WTC11 (cell line): Measurements from ENCODE around the gene ATL3. TPM values are rescaled to one million over a fixed set of nuclear protein-coding genes. Genes with fewer than 3 reads are reported as not detected.
A peak's percentile ranks its signal among the peaks of the same experiment; 100 is the strongest.

Experiments
- ATAC-seq: fragments of 200-7000 bp; cut with Tn5 transposase; 2 replicates; pipeline ENCODE4 v1.10.0; 2021; ENCODE audit warnings: mild to moderate bottlenecking, moderate library complexity
- CTCF ChIA-PET: fragments of 300-600 bp; sonication (Branson Sonifier 250); formaldehyde crosslinking; loops from one replicate; lab custom pipeline; 2021; ENCODE audit warnings: antibody characterized with exemption; lab: Charles Lee
- POLR2A ChIA-PET: fragments of 350-600 bp; sonication (Branson Sonifier 250); formaldehyde crosslinking; loops from one replicate; lab custom pipeline; 2021; ENCODE audit warnings: antibody characterized with exemption; lab: Charles Lee
- DNase-seq: peaks from one replicate; pipeline ENCODE4 v3.0.0; 2021; ENCODE audit warnings: low spot score
- H3K27ac Mint-ChIP-seq: 2 replicates; pipeline ENCODE4 v1.8.0; 2021; ENCODE audit warnings: mixed read lengths
- H3K27me3 Mint-ChIP-seq: 2 replicates; pipeline ENCODE4 v1.8.0; 2021; ENCODE audit warnings: low read depth, mild to moderate bottlenecking, moderate library complexity, mixed read lengths
- H3K36me3 Mint-ChIP-seq: 2 replicates; pipeline ENCODE4 v1.8.0; 2021; ENCODE audit warnings: mixed read lengths
- H3K4me1 Mint-ChIP-seq: 2 replicates; pipeline ENCODE4 v1.8.0; 2022; ENCODE audit warnings: mixed read lengths
- H3K4me3 Mint-ChIP-seq: 2 replicates; pipeline ENCODE4 v1.8.0; 2021; ENCODE audit warnings: mild to moderate bottlenecking, moderate library complexity, mixed read lengths
- H3K9me3 Mint-ChIP-seq: 2 replicates; pipeline ENCODE4 v1.8.0; 2021; ENCODE audit warnings: mixed read lengths
- ARID4B ChIP-seq: sonication (generic); formaldehyde crosslinking; IDR thresholded peaks from 2 replicates; pipeline ENCODE4 v1.8.0; 2023; ENCODE audit warnings: missing genetic modification reagents, mild to moderate bottlenecking, borderline replicate concordance
- ATF2 ChIP-seq: sonication (generic); formaldehyde crosslinking; IDR thresholded peaks from 2 replicates; pipeline ENCODE4 v1.8.1; 2022; ENCODE audit warnings: low read depth, missing genetic modification reagents, borderline replicate concordance
- ATF3 ChIP-seq: sonication (generic); formaldehyde crosslinking; conservative IDR thresholded peaks from 2 replicates; pipeline ENCODE4 v1.8.1; 2022; ENCODE audit warnings: mild to moderate bottlenecking, missing genetic modification reagents
- ETV6 ChIP-seq: sonication (generic); formaldehyde crosslinking; IDR thresholded peaks from 2 replicates; pipeline ENCODE4 v1.8.1; 2022; ENCODE audit warnings: mild to moderate bottlenecking, missing genetic modification reagents
- GABPB1 ChIP-seq: sonication (generic); formaldehyde crosslinking; IDR thresholded peaks from 2 replicates; pipeline ENCODE4 v1.8.1; 2023; ENCODE audit warnings: mild to moderate bottlenecking, missing genetic modification reagents
- JUN ChIP-seq: sonication (generic); formaldehyde crosslinking; IDR thresholded peaks from 2 replicates; pipeline ENCODE4 v1.8.0; 2023; ENCODE audit warnings: mild to moderate bottlenecking, missing genetic modification reagents
- MLX ChIP-seq: sonication (generic); formaldehyde crosslinking; IDR thresholded peaks from 2 replicates; pipeline ENCODE4 v1.8.1; 2023; ENCODE audit warnings: mild to moderate bottlenecking, missing genetic modification reagents, moderate library complexity
- SP1 ChIP-seq: sonication (generic); formaldehyde crosslinking; conservative IDR thresholded peaks from 2 replicates; pipeline ENCODE4 v1.8.1; 2022; ENCODE audit warnings: missing genetic modification reagents
- TCF7 ChIP-seq: sonication (generic); formaldehyde crosslinking; IDR thresholded peaks from 2 replicates; pipeline ENCODE4 v1.8.0; 2022; ENCODE audit warnings: mild to moderate bottlenecking, low read depth, missing genetic modification reagents, moderate library complexity
- TEAD1 ChIP-seq: sonication (generic); formaldehyde crosslinking; IDR thresholded peaks from 2 replicates; pipeline ENCODE4 v1.8.0; 2022; ENCODE audit warnings: mild to moderate bottlenecking, missing genetic modification reagents
- TP53 ChIP-seq: sonication (generic); formaldehyde crosslinking; IDR thresholded peaks from 2 replicates; pipeline ENCODE4 v1.8.1; 2023; ENCODE audit warnings: mild to moderate bottlenecking, missing genetic modification reagents
- ZBTB21 ChIP-seq: sonication (generic); formaldehyde crosslinking; IDR thresholded peaks from 2 replicates; pipeline ENCODE4 v1.8.1; 2023; ENCODE audit warnings: mild to moderate bottlenecking, missing genetic modification reagents, borderline replicate concordance
- ZNF121 ChIP-seq: sonication (generic); formaldehyde crosslinking; IDR thresholded peaks from 2 replicates; pipeline ENCODE4 v1.8.0; 2023; ENCODE audit warnings: missing genetic modification reagents
- ZNF138 ChIP-seq: sonication (generic); formaldehyde crosslinking; conservative IDR thresholded peaks from 2 replicates; pipeline ENCODE4 v1.8.1; 2022; ENCODE audit warnings: mild to moderate bottlenecking, moderate library complexity, missing genetic modification reagents
- ZNF317 ChIP-seq: sonication (generic); formaldehyde crosslinking; IDR thresholded peaks from 2 replicates; pipeline ENCODE4 v1.8.1; 2023; ENCODE audit warnings: low read depth, mild to moderate bottlenecking, moderate library complexity, missing genetic modification reagents, borderline replicate concordance
- ZNF671 ChIP-seq: fragments of 250-450 bp; sonication (Bioruptor Pico); IDR thresholded peaks from 2 replicates; pipeline ENCODE4 v1.8.0; 2021; ENCODE audit warnings: mild to moderate bottlenecking
- total RNA-seq: library from RNA; stranded (reverse); gene quantifications from 3 replicates; pipeline ENCODE4 v1.2.3, GENCODE V29; 2021
- TF ChIP-seq, protein P1 (sequence below): sonication (generic); formaldehyde crosslinking; IDR thresholded peaks from 2 replicates; pipeline ENCODE4 v1.8.1; 2022; ENCODE audit warnings: mild to moderate bottlenecking, moderate library complexity, missing genetic modification reagents
- TF ChIP-seq, protein P2 (sequence below): sonication (generic); formaldehyde crosslinking; IDR thresholded peaks from 2 replicates; pipeline ENCODE4 v1.8.0; 2022; ENCODE audit warnings: mild to moderate bottlenecking, missing genetic modification reagents

The ATL3 gene
- total RNA-seq, 1 experiment from 2014 or later, result 32.1 TPM

- ChIA-PET CTCF (no interaction called here), POLR2A (no interaction called here)
- no peak overlapping the region for H3K4me3 Mint-ChIP-seq
- ATAC-seq (no peak), DNase-seq (no peak)
- H3K36me3 Mint-ChIP-seq, result peaks cover 57% of the 10 kb centered on the region
- no peaks in the 10 kb centered on the region for H3K27me3 Mint-ChIP-seq
- peak overlapping the region; percentile 8; the same call in 1 of the 2 replicates for H3K27ac Mint-ChIP-seq
- peaks cover 16% of the 10 kb centered on the region for H3K4me1 Mint-ChIP-seq
- no peak for TF ChIP-seq ZNF671 (CRISPR knock-in tag)
- no peak for TF ChIP-seq MLX (CRISPR knock-in tag)
- H3K9me3 Mint-ChIP-seq, result peaks cover 9% of the 10 kb centered on the region; the same call in 1 of the 2 replicates
These were observed 72.6 kb downstream of the ATL3 start for GRCh38 chr11:63598556-63598955.

DNA sequence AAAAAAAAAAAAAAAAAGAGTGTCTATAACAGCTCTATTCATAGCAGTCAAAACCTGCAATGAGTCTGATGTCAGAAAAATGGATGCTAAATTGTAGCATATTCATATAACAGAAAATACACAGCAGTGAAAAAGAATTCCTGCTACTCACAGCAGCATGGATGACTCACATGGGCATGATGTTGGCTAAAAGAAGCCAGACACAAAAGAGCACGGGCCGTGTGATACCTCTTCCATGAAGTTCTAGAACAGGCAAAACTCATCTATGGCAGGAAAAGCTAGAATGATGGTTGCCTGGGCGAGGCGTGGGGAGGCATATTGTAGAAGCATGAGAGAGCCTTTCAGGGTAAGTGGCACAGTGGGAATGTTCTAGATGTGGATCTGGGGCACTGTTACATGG lies 75.9 kb downstream of the ATL3 start:
- Mint-ChIP-seq H3K27me3 (no peaks in the 10 kb centered on the region), H3K27ac (no peak overlapping the region), H3K4me1 (peaks cover 18% of the 10 kb centered on the region), H3K9me3 (peaks cover 9% of the 10 kb centered on the region; the same call in 1 of the 2 replicates), H3K4me3 (no peak overlapping the region), H3K36me3 (peaks cover 79% of the 10 kb centered on the region)
- CTCF ChIA-PET, result interaction anchor here (0.7 kb wide), 1 partner anchor 28 kb away, joined by 3 read pairs; no protein-coding TSS in a partner anchor
- POLR2A ChIA-PET, result no interaction called here
- DNase-seq (no peak), ATAC-seq (no peak)
- TF ChIP-seq ZNF121 (no peak), SP1 (CRISPR knock-in tag) (no peak), TP53 (CRISPR knock-in tag) (no peak), ZNF671 (CRISPR knock-in tag) (no peak), TCF7 (CRISPR knock-in tag) (no peak), GABPB1 (CRISPR knock-in tag) (no peak), ATF2 (CRISPR knock-in tag) (no peak), ATF3 (CRISPR knock-in tag) (no peak)

DNA sequence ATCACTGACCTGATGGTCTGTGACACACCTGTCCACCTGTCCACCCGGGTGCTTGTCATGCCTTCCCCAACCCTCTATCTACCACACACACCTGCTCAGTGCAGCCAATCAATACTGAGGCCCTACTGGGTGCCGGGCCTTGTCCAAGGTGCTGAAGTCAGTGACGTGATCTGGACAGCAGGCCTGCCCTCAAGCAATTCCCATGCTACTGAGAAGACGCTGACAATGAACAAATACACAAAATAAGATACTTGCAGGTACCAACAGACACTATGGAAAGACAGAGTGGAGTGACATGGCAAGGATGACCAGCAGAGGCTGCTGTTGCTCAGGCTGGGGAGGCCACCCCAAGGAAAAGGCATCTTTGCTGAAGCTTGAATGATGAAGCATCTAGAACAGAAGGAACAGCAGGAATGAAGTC lies 78.2 kb downstream of the ATL3 start:
- no peaks in the 10 kb centered on the region for H3K27me3 Mint-ChIP-seq
- no peak for TF ChIP-seq ZBTB21 (CRISPR knock-in tag)
- TF ChIP-seq GABPB1 (CRISPR knock-in tag), result no peak
- TF ChIP-seq ZNF138, result no peak
- peak; percentile 59; the same call in 1 of the 2 replicates for TF ChIP-seq JUN
- no peak for TF ChIP-seq ZNF317
- TF ChIP-seq ZNF121, result 0 out of 2 replicates have a peak, but pooled peaks have one; percentile 11
- peak; percentile 55; the same call in 1 of the 2 replicates for TF ChIP-seq ETV6
- TF ChIP-seq, protein P1, sequence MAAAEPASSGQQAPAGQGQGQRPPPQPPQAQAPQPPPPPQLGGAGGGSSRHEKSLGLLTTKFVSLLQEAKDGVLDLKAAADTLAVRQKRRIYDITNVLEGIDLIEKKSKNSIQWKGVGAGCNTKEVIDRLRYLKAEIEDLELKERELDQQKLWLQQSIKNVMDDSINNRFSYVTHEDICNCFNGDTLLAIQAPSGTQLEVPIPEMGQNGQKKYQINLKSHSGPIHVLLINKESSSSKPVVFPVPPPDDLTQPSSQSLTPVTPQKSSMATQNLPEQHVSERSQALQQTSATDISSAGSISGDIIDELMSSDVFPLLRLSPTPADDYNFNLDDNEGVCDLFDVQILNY, result no peak
- TF ChIP-seq, protein P2, sequence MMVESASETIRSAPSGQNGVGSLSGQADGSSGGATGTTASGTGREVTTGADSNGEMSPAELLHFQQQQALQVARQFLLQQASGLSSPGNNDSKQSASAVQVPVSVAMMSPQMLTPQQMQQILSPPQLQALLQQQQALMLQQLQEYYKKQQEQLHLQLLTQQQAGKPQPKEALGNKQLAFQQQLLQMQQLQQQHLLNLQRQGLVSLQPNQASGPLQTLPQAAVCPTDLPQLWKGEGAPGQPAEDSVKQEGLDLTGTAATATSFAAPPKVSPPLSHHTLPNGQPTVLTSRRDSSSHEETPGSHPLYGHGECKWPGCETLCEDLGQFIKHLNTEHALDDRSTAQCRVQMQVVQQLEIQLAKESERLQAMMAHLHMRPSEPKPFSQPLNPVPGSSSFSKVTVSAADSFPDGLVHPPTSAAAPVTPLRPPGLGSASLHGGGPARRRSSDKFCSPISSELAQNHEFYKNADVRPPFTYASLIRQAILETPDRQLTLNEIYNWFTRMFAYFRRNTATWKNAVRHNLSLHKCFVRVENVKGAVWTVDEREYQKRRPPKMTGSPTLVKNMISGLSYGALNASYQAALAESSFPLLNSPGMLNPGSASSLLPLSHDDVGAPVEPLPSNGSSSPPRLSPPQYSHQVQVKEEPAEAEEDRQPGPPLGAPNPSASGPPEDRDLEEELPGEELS (CRISPR knock-in tag), result 0 out of 2 replicates have a peak, but pooled peaks have one; percentile 48
- 0 out of 2 replicates have a peak, but pooled peaks have one; percentile 18 for TF ChIP-seq TEAD1
- TF ChIP-seq ARID4B (CRISPR knock-in tag), result no peak
- no peak for TF ChIP-seq ATF3 (CRISPR knock-in tag)
- H3K4me3 Mint-ChIP-seq, result no peak overlapping the region
- DNase-seq (peak; percentile 49), ATAC-seq (peak; percentile 82)
- peaks cover 9% of the 10 kb centered on the region; the same call in 1 of the 2 replicates for H3K9me3 Mint-ChIP-seq
- peak overlapping the region; percentile 34 for H3K27ac Mint-ChIP-seq
- H3K36me3 Mint-ChIP-seq, result peaks cover 84% of the 10 kb centered on the region
- POLR2A ChIA-PET, result no interaction called here
- CTCF ChIA-PET, result interaction anchor here (0.7 to 3.0 kb wide), 9 partner anchors 13 to 114 kb away, joined by 3 to 12 read pairs (median 5); partner anchors contain the start of gene PLAAT4
- peaks cover 12% of the 10 kb centered on the region for H3K4me1 Mint-ChIP-seq
